22Rv1 (cell line): ENCODE measurements around the gene SCN1B.

Experiments used
- H3K27ac ChIP-seq: fragments of 450-650 bp; 2 replicates; pipeline ENCODE4 v1.5.1; 2017
- ZFX ChIP-seq: fragments of 450-650 bp; IDR thresholded peaks from 2 replicates; pipeline ENCODE4 v1.6.1; 2017; ENCODE audit warnings: antibody characterized with exemption, borderline replicate concordance
- TF ChIP-seq, protein P1 (sequence below): fragments of 450-650 bp; IDR thresholded peaks from 2 replicates; pipeline ENCODE4 v1.5.1; 2017; ENCODE audit warnings: mild to moderate bottlenecking

The SCN1B gene

DNA sequence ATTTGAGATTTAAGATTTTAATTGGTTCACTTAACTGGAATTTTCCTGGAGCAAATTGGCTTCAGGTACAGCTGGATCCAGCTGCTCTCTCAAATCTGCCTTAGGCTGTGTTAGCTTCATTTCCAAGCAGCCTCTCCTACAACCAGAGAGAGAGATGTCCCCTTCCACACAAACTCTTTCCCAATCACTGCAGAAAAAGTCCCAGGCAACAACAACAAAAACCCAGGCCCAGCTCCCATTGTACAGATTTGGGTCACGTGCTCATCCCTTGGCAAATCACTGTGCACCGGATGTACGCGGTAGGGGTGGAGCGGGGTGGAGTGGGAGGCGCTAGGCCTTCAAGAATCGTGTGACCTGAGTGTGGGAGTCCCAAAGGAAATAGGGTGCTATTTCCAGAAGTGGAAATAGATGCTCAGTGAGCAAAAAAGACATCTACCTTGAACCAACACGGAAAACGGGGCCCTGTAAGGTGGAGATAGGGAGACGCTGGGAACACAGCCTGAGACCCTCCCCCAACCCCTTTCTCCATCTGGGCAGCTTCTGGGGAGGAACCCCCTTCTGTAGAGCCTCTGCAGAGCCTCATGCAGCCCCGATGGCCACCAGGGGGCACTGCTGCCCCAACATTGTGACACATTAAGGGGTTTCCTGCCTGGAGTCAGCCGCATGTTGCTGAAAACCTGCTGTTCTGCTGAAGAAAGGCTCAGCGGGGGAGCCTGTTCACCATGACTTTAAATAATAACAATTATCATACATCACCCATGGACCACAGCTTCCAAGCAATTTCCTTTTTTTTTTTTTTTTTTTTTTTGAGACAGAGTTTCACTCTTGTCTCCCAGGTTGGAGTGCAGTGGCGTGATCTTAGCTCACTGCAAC lies 36.7 kb downstream of the SCN1B start:
- no peak overlapping the region for H3K27ac ChIP-seq
- no peak for TF ChIP-seq ZFX
- TF ChIP-seq, protein P1, sequence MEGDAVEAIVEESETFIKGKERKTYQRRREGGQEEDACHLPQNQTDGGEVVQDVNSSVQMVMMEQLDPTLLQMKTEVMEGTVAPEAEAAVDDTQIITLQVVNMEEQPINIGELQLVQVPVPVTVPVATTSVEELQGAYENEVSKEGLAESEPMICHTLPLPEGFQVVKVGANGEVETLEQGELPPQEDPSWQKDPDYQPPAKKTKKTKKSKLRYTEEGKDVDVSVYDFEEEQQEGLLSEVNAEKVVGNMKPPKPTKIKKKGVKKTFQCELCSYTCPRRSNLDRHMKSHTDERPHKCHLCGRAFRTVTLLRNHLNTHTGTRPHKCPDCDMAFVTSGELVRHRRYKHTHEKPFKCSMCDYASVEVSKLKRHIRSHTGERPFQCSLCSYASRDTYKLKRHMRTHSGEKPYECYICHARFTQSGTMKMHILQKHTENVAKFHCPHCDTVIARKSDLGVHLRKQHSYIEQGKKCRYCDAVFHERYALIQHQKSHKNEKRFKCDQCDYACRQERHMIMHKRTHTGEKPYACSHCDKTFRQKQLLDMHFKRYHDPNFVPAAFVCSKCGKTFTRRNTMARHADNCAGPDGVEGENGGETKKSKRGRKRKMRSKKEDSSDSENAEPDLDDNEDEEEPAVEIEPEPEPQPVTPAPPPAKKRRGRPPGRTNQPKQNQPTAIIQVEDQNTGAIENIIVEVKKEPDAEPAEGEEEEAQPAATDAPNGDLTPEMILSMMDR, result peak; percentile 80

- no peak for TF ChIP-seq ZFX
- TF ChIP-seq, protein P1, result no peak
- H3K27ac ChIP-seq, result peak overlapping the region; percentile 41; the same call in 1 of the 2 replicates
Measured at GRCh38 chr19:35068941-35069634, 38.8 kb downstream of the SCN1B start.

GRCh38 chr19:35069696-35070095 lies 39.4 kb downstream of the SCN1B start:
- H3K27ac ChIP-seq, result no peak overlapping the region

DNA sequence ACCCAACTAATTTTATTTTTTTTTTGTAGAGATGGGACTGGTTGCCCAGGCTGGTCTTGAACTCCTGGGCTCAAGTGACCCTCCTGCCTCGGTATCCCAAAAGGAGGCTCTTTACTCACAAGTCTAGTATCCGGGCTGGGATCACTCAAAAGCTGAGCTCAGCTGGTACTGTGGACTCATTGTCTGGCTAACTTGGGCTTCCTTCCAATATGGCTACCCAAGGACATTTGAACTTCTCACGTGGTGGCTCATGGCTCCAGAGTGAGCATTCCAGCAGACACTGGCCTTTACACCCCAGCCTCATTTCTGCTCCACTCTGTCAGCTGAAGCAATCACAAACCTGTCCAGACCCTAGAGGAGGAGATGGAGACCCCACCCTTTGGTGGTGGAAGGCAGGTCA lies 40.2 kb downstream of the SCN1B start:
- TF ChIP-seq, protein P1, result no peak
- no peak for TF ChIP-seq ZFX
- no peak overlapping the region for H3K27ac ChIP-seq

More at GRCh38 chr19:35069696-35070095, 39.4 kb downstream of the SCN1B start:
- TF ChIP-seq, protein P1, result no peak

GRCh38 chr19:35073516-35073915 lies 43.2 kb downstream of the SCN1B start:
- no peak for TF ChIP-seq ZFX
- TF ChIP-seq, protein P1, result no peak
- H3K27ac ChIP-seq, result no peak overlapping the region

DNA sequence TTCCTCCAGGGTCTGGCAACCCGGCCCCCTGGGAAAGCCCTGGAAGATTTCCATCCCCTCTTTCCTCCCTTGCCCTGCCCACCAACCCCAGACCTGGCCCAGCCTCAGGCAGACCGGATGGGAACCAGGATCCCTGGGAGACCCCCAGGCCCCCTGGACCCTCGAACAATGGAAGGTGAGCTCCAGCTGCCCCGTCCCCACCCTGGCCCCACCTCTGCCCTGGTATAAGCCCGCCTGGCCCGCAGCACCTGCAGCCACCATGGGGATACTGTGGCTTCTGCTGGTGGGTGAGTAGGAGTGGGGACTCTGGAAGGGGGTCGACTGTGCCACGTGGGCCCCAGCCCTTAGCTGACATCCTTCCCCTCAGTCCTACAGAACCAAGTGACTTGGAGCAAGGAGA lies 43.7 kb downstream of the SCN1B start:
- TF ChIP-seq ZFX, result no peak
- TF ChIP-seq, protein P1, result no peak
- H3K27ac ChIP-seq, result no peak overlapping the region
